Keratinocyte (primary cell): ENCODE results near the gene IRX2. TPM values are rescaled to one million over a fixed set of nuclear protein-coding genes. Genes with fewer than 3 reads are reported as not detected.

Experiments
- DNase-seq: peaks from one replicate; pipeline ENCODE4 v3.0.0-alpha.2; 2011; ENCODE audit warnings: low read depth, missing footprints, low spot score
- FAIRE-seq: peaks from 2 replicates; lab custom pipeline; 2011; peaks lifted over from hg19 to GRCh38; lab: Jason Lieb, UNC
- H2AFZ ChIP-seq: 2 replicates; pipeline ENCODE4 v1.6.0; 2012; ENCODE audit warnings: low read length, control low read depth, inconsistent platforms; ENCODE audit not compliant: control insufficient read depth
- H3K27ac ChIP-seq: 2 replicates; pipeline ENCODE4 v1.5.1; 2011; ENCODE audit warnings: low read length; ENCODE audit not compliant: control insufficient read depth, insufficient read depth
- H3K27me3 ChIP-seq: 3 replicates; pipeline ENCODE4 v1.6.0; 2011; ENCODE audit warnings: low read length; ENCODE audit not compliant: control insufficient read depth, insufficient read depth; ENCODE audit errors: extremely low read depth
- H3K36me3 ChIP-seq, 2 experiments: 2 replicates in 1 of 2; 3 replicates in 1 of 2; pipeline ENCODE4 v1.5.1; 2011; ENCODE audit warnings: low read length in 2 of 2, mild to moderate bottlenecking in 1 of 2; ENCODE audit not compliant: control insufficient read depth in 2 of 2, insufficient read depth in 2 of 2; ENCODE audit errors: extremely low read depth in 1 of 2
- H3K4me1 ChIP-seq: 3 replicates; pipeline ENCODE4 v1.5.1; 2011; ENCODE audit warnings: low read length; ENCODE audit not compliant: control insufficient read depth, insufficient read depth; ENCODE audit errors: extremely low read depth
- H3K4me2 ChIP-seq: 3 replicates; pipeline ENCODE4 v1.6.0; 2011; ENCODE audit warnings: low read depth, low read length; ENCODE audit not compliant: control insufficient read depth, insufficient read depth; ENCODE audit errors: extremely low read depth
- H3K4me3 ChIP-seq, 3 experiments: fragments of 200-600 bp in 1 of 3; sonication (generic) in 1 of 3; 2 replicates in 2 of 3; 3 replicates in 1 of 3; pipeline ENCODE4 v1.5.1; 2011 to 2016; ENCODE audit warnings: low read length in 3 of 3, mild to moderate bottlenecking in 3 of 3, control low read depth in 2 of 3, inconsistent platforms in 1 of 3, low read depth in 1 of 3, mixed read lengths in 1 of 3, mixed run types in 1 of 3, moderate library complexity in 1 of 3; ENCODE audit not compliant: control insufficient read depth in 2 of 3, insufficient read depth in 2 of 3; ENCODE audit errors: extremely low read depth in 1 of 3
- H3K79me2 ChIP-seq: 2 replicates; pipeline ENCODE4 v1.6.0; 2012; ENCODE audit warnings: low read length; ENCODE audit not compliant: control insufficient read depth, insufficient read depth
- H3K9ac ChIP-seq: 3 replicates; pipeline ENCODE4 v1.6.0; 2011; ENCODE audit warnings: low read length; ENCODE audit not compliant: control insufficient read depth, insufficient read depth; ENCODE audit errors: extremely low read depth
- H3K9me1 ChIP-seq: 3 replicates; pipeline ENCODE4 v1.6.0; 2011; ENCODE audit warnings: low read length; ENCODE audit not compliant: control insufficient read depth, insufficient read depth; ENCODE audit errors: extremely low read depth
- H3K9me3 ChIP-seq: 2 replicates; pipeline ENCODE4 v1.5.1; 2012; ENCODE audit warnings: low read depth, low read length; ENCODE audit not compliant: control insufficient read depth
- H4K20me1 ChIP-seq: 3 replicates; pipeline ENCODE4 v1.6.0; 2011; ENCODE audit warnings: low read length; ENCODE audit not compliant: control insufficient read depth, insufficient read depth; ENCODE audit errors: extremely low read depth
- EZH2 ChIP-seq: IDR thresholded peaks from one replicate; pipeline ENCODE4 v1.6.1; 2012; ENCODE audit warnings: inconsistent platforms, mild to moderate bottlenecking, low read length, moderate library complexity
- dilution Hi-C: fragments of 300-500 bp; cut with MboI; formaldehyde crosslinking; loops from one replicate; pipeline ENCODE4 v1.7.0; 2020; ENCODE audit warnings: low sequenced_read_pairs; ENCODE audit not compliant: extremely low pct_ligation_motif_present
- polyA plus RNA-seq, 5 experiments: library from polyadenylated mRNA; depleted of rRNA in 3 of 5; stranded (reverse) in 3 of 5; stranded (forward) in 1 of 5; unstranded in 1 of 5; fragments of >200 nt; gene quantifications; 1 replicate in 1 of 5; 2 replicates in 3 of 5; 3 replicates in 1 of 5; pipeline versions ENCODE4 v1.2.1 to v1.2.3, GENCODE V29; 2011 to 2012; ENCODE audit warnings: missing spikeins in 2 of 5, low read depth in 1 of 5, low replicate concordance in 1 of 5
- TF ChIP-seq, protein P1 (sequence below), 3 experiments: IDR thresholded peaks in 1 of 3; conservative IDR thresholded peaks in 1 of 3; optimal IDR thresholded peaks in 1 of 3; 2 replicates in 2 of 3; 3 replicates in 1 of 3; pipeline versions ENCODE3 to v1.5.1; 2011; ENCODE audit warnings: low read length in 3 of 3, mild to moderate bottlenecking in 3 of 3, moderate library complexity in 2 of 3, control low read depth in 1 of 3, inconsistent platforms in 1 of 3; ENCODE audit not compliant: insufficient read depth in 2 of 3; ENCODE audit errors: extremely low read depth in 1 of 3

IRX2 gene
- polyA plus RNA-seq, 1 donor (not counting 4 experiments of a cell fraction or from before 2014, with no cell fraction given) = 27.1 TPM

DNA sequence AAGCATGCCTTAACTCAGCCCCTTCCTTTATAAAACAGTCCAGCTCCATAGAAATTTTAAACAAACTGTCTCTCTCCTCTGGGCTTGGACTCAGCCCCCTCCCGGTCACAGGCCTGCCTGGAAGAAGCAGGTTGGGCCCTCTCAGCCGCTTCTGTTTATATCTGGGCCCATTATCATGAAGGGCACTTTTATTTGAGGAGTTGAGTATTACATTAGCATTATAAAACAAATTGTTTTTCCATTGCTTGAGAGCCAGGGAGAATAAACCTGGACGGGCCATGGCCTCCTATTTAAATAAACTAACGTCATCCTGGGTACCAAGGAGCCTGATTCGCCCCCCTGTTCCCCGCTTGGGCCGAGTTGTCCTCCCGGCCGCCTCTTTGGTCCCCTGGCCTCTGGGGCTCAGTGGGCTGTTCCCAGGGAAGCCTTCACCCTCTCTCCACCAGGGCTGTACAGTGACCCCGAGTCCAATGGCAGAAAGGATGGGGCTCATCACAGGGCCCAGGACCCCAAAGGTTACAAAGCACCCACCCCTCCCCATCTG, 13.2 kb downstream of the IRX2 start:
- H3K27me3 ChIP-seq = no peaks in the 10 kb centered on the region
- no peak for DNase-seq
- dilution Hi-C loops = no loop called here
- TF ChIP-seq, protein P1, sequence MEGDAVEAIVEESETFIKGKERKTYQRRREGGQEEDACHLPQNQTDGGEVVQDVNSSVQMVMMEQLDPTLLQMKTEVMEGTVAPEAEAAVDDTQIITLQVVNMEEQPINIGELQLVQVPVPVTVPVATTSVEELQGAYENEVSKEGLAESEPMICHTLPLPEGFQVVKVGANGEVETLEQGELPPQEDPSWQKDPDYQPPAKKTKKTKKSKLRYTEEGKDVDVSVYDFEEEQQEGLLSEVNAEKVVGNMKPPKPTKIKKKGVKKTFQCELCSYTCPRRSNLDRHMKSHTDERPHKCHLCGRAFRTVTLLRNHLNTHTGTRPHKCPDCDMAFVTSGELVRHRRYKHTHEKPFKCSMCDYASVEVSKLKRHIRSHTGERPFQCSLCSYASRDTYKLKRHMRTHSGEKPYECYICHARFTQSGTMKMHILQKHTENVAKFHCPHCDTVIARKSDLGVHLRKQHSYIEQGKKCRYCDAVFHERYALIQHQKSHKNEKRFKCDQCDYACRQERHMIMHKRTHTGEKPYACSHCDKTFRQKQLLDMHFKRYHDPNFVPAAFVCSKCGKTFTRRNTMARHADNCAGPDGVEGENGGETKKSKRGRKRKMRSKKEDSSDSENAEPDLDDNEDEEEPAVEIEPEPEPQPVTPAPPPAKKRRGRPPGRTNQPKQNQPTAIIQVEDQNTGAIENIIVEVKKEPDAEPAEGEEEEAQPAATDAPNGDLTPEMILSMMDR (optimal IDR thresholded peaks at IDR 0.05 in 1 of 3, IDR thresholded peaks at IDR 0.05 in 1 of 3, conservative IDR thresholded peaks at IDR 0.05 in 1 of 3; ENCODE audit: extremely low read depth in 1 of 3, insufficient read depth in 2 of 3, low read length in 3 of 3) = no peak
- no peak overlapping the region for H3K4me2 ChIP-seq
- peaks cover 3% of the 10 kb centered on the region for H3K4me1 ChIP-seq
- no peaks in the 10 kb centered on the region for H3K9me1 ChIP-seq
- H3K79me2 ChIP-seq = peaks cover 2% of the 10 kb centered on the region
- no peak overlapping the region for H2AFZ ChIP-seq
- H3K4me3 ChIP-seq = no peak overlapping the region
- no peak overlapping the region for H3K27ac ChIP-seq
- H4K20me1 ChIP-seq = no peaks in the 10 kb centered on the region
- no peaks in the 10 kb centered on the region for H3K36me3 ChIP-seq
- H3K9ac ChIP-seq = no peak overlapping the region
- no peak for FAIRE-seq
- no peaks in the 10 kb centered on the region for H3K9me3 ChIP-seq

DNA sequence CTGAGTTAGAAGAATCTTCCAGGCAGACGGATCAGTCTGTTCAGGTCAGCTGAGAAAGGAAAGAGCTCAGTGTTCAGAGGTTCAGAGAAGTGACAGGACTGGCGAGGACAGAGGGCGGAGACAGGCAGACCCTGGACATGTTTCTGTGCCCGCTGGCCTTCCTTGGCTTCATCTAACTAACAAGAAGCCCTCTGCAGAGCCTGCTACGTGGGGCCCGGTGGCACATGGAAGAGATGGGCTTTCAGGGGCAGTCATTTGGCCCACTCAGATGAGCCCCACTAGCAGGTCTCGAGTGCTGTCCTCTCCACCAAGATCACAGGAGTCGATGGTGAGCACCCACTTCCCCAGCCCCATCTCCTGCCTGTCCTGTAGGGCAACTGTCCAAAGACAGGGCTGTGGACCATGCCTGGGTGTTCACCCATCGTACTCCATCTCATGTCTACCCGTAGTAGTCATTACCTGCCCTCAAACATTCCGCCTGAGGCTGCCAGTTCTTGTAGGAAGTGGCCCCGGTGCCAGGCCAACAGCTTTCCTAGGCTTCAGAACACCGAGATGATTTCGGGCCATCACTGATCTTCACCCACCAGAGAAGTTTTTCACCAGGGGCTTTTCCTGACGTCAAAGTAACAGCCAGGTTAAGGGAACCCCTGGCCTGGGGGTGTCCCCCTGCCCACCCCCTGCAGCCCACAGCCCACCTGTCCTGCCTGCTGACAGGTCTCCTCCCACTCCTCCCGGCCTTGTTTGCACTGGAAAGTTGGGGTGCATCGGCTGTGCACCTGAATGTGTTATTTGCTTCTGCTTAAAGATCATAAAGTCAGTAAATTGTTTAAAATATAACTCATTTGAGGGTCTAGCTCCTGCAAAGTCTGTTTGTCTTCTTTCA, 14.0 kb downstream of the IRX2 start:
- Histone ChIP-seq H3K36me3 (no peaks in the 10 kb centered on the region), H3K4me3 (no peak overlapping the region), H3K9me1 (no peaks in the 10 kb centered on the region), H3K4me2 (no peak overlapping the region), H3K27me3 (no peaks in the 10 kb centered on the region), H4K20me1 (no peaks in the 10 kb centered on the region), H3K9me3 (no peaks in the 10 kb centered on the region), H3K79me2 (no peaks in the 10 kb centered on the region), H3K9ac (no peak overlapping the region), H2AFZ (no peak overlapping the region), H3K4me1 (peaks cover 3% of the 10 kb centered on the region), H3K27ac (no peak overlapping the region)
- TF ChIP-seq EZH2 = no peak
- TF ChIP-seq, protein P1 (optimal IDR thresholded peaks at IDR 0.05 in 1 of 3, IDR thresholded peaks at IDR 0.05 in 1 of 3, conservative IDR thresholded peaks at IDR 0.05 in 1 of 3; ENCODE audit: extremely low read depth in 1 of 3, insufficient read depth in 2 of 3, low read length in 3 of 3) = no peak
- no peak for FAIRE-seq
- dilution Hi-C loops = no loop called here
- no peak for DNase-seq
